H1 (cell line): Measurements from ENCODE around the gene THADA. TPM values are rescaled to one million over a fixed set of nuclear protein-coding genes. Genes with fewer than 3 reads are reported as not detected.

ENCODE experiments used
- ASH2L ChIP-seq: fragments of 200-600, 300-600 bp; sonication (generic); IDR thresholded peaks from one replicate; pipeline ENCODE4 v1.7.1; 2017; ENCODE audit warnings: low read length
- ATF3 ChIP-seq: IDR thresholded peaks from 2 replicates; pipeline ENCODE4 v1.6.1; 2011; ENCODE audit warnings: low read depth, mild to moderate bottlenecking, low read length; ENCODE audit not compliant: insufficient read depth
- CBX5 ChIP-seq: fragments of 300-800, 300-1000 bp; sonication (generic); IDR thresholded peaks from 2 replicates; pipeline ENCODE4 v1.7.1; 2016; ENCODE audit warnings: antibody characterized with exemption, low read length, low read depth
- EZH2 ChIP-seq: fragments of 200-600 bp; sonication (generic); IDR thresholded peaks from 2 replicates; pipeline ENCODE4 v1.7.1; 2012; ENCODE audit warnings: low read depth, mild to moderate bottlenecking, moderate library complexity, low read length, inconsistent platforms; ENCODE audit not compliant: severe bottlenecking
- FOSL1 ChIP-seq: IDR thresholded peaks from 2 replicates; pipeline ENCODE4 v1.6.1; 2011; ENCODE audit warnings: mild to moderate bottlenecking, low read depth, low read length, moderate library complexity; ENCODE audit not compliant: insufficient read depth
- GTF2F1 ChIP-seq: IDR thresholded peaks from 2 replicates; pipeline ENCODE4 v1.6.1; 2012; ENCODE audit warnings: low read depth, low read length, improper control_type of control experiment, borderline replicate concordance
- HDAC2 ChIP-seq, 2 experiments: fragments of 300-600 bp in 1 of 2; sonication (generic) in 1 of 2; IDR thresholded peaks; 2 replicates each; pipeline ENCODE4 v1.6.1; 2011 to 2012; ENCODE audit warnings: low read depth in 2 of 2, low read length in 2 of 2, mild to moderate bottlenecking in 2 of 2, moderate library complexity in 2 of 2, borderline replicate concordance in 1 of 2, inconsistent platforms in 1 of 2
- MAX ChIP-seq: IDR thresholded peaks from 2 replicates; pipeline ENCODE4 v1.6.1; 2012; ENCODE audit warnings: inconsistent platforms
- NANOG ChIP-seq: IDR thresholded peaks from 2 replicates; pipeline ENCODE4 v1.6.1; 2011; ENCODE audit warnings: low read length, low read depth, mild to moderate bottlenecking, inconsistent platforms; ENCODE audit not compliant: insufficient read depth, poor library complexity, severe bottlenecking
- polyA plus RNA-seq, 7 experiments: library from polyadenylated mRNA; depleted of rRNA in 3 of 7; stranded (reverse) in 5 of 7; unstranded in 2 of 7; fragments of >200 nt in 5 of 7; fragments of 200-250 nt in 2 of 7; gene quantifications; 1 replicate in 5 of 7; 2 replicates in 1 of 7; 4 replicates in 1 of 7; pipeline versions ENCODE4 v1.2.1 to v1.2.3, GENCODE V29; 2011 to 2013; ENCODE audit warnings: missing spikeins in 2 of 7, mixed read lengths in 2 of 7
- total RNA-seq: library from RNA; stranded (reverse); fragmentation: NEBNext Ultra II Directional; extraction: Animal tissue kit (Norgen Biotek cat#: 25700); gene quantifications from 2 replicates; pipeline ENCODE4 v1.2.1, GENCODE V29; 2021

The THADA gene
- total and polyA plus RNA-seq, 2 of the 8 experiments (the other 6 are each of a cell fraction or from before 2014, with no cell fraction given) = 22.4 to 26.8 TPM

GRCh38 chr2:43448011-43448821 is 147.6 kb downstream of the THADA start (continued):
- TF ChIP-seq CBX5 (no peak), ATF3 (no peak), NANOG (no peak), HDAC2 (IDR thresholded peaks at IDR 0.05; ENCODE audit: borderline replicate concordance in 1 of 2, low read depth in 2 of 2, low read length in 2 of 2) (no peak), MAX (peak; percentile 33; the same call in 1 of the 2 replicates), FOSL1 (no peak), GTF2F1 (no peak), ASH2L (peak; percentile 59), EZH2 (no peak)
- TF ChIP-seq, all 59 proteins: peak for 5
